ENCODE data around the gene BICD1. TPM values are rescaled to one million over a fixed set of nuclear protein-coding genes. Genes with fewer than 3 reads are reported as not detected.

BICD1 gene
- total and polyA plus RNA-seq, 12 donors, result 2.5 to 14.7 (median 9.2) TPM

DNA sequence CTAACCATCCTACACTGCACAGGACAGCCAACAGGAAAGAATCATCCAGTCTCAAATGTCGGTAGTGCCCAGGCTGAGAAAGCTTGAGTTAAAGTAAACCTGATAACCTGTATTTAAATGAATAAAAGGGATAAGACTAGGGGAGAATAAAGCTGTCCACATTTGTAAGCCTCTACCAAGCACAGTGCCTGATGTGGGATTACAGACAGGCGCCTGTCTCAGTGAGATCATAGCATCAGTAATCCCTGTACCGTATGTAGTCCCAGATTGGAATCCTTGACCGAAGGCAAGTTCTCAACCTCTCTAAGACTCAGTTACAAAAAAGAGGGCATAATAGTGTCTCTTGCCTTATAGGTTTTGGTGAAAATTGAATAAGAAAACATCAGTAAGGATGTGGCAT is 59.9 kb downstream of the BICD1 start:
- intact Hi-C loops (cut with DNase I), result no loop called here

GRCh38 chr12:32170437-32170998 is 63.9 kb downstream of the BICD1 start:
- H3K27me3 ChIP-seq, result no peaks in the 10 kb centered on the region
- no peaks in the 10 kb centered on the region for H3K36me3 ChIP-seq
- H3K4me1 ChIP-seq, result peaks cover 0 to 9% (median 0%) of the 10 kb centered on the region in 9 donors
- intact Hi-C loops (cut with DNase I), result no loop called here
- H3K27ac ChIP-seq, result no peak overlapping the region
- no peak for TF ChIP-seq CTCF (IDR thresholded peaks at IDR 0.05)
- ATAC-seq, result peak in 2 of 8 donors; percentile 59 to 81
- peaks cover 0 to 5% (median 0%) of the 10 kb centered on the region in 11 donors for H3K9me3 ChIP-seq
- WGBS, 2 donors, result 36 to 56% methylated on average over 6 of the region's 6 CpGs
- no peak overlapping the region for H3K4me3 ChIP-seq
- no peak for DNase-seq

More for the DNA sequence above, 59.9 kb downstream of the BICD1 start:
- H3K36me3 ChIP-seq, result no peaks in the 10 kb centered on the region
- no peak for TF ChIP-seq CTCF (IDR thresholded peaks at IDR 0.05)
- H3K27me3 ChIP-seq, result no peaks in the 10 kb centered on the region
- H3K27ac ChIP-seq, result no peak overlapping the region
- ATAC-seq (no peak), DNase-seq (no peak)
- peaks cover 0 to 5% (median 0%) of the 10 kb centered on the region in 11 donors for H3K9me3 ChIP-seq
- WGBS, 2 donors, result 98 to 99% methylated on average over 4 of the region's 4 CpGs
- H3K4me3 ChIP-seq, result no peak overlapping the region
- H3K4me1 ChIP-seq, result peaks cover 0 to 9% (median 0%) of the 10 kb centered on the region in 9 donors

- H3K4me1 ChIP-seq, result peaks cover 0 to 9% (median 0%) of the 10 kb centered on the region in 9 donors
Observed at GRCh38 chr12:32171211-32171610, 64.6 kb downstream of the BICD1 start.

DNA sequence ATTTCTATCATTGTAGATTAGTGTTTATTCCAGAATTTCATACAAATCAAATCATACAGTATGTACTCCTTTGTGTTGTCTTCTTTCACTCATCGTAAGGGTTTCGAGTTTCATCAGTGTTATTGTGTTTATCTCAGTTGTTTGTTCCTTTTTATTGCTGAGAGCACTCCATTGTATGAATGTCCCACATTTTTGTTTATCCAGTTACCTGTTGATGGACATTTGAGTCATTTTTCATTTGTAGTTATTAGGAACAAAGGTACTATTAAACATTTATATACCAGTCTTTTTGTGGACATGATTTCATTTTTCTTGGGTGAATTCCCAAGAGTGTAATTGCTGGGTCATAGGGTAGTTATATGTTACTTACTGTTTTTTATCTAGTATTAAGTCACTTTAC is 70.0 kb downstream of the BICD1 start:
- DNase-seq (no peak), ATAC-seq (no peak)
- H3K9me3 ChIP-seq, result no peaks in the 10 kb centered on the region
- TF ChIP-seq CTCF (IDR thresholded peaks at IDR 0.05), result no peak
- no peak overlapping the region for H3K4me3 ChIP-seq
- intact Hi-C loops (cut with DNase I), result no loop called here
- peaks cover 0 to 6% (median 0%) of the 10 kb centered on the region in 9 donors for H3K4me1 ChIP-seq
- 98 to 100% methylated on average over 2 of the region's 2 CpGs for WGBS, 2 donors
- H3K27me3 ChIP-seq, result no peaks in the 10 kb centered on the region
- no peaks in the 10 kb centered on the region for H3K36me3 ChIP-seq
- no peak overlapping the region for H3K27ac ChIP-seq

More at GRCh38 chr12:32171211-32171610, 64.6 kb downstream of the BICD1 start:
- Histone ChIP-seq H3K27ac (no peak overlapping the region), H3K4me3 (no peak overlapping the region), H3K9me3 (peaks cover 0 to 2% (median 0%) of the 10 kb centered on the region in 11 donors), H3K27me3 (no peaks in the 10 kb centered on the region), H3K36me3 (no peaks in the 10 kb centered on the region)
- no peak for DNase-seq
- peak in 1 of 8 donors; percentile 33 for ATAC-seq
- intact Hi-C loops (cut with DNase I), result no loop called here
- TF ChIP-seq CTCF (IDR thresholded peaks at IDR 0.05), result no peak
- WGBS, 2 donors, result 92 to 94% methylated on average over 7 of the region's 7 CpGs
